SK-N-SH (cell line): Measurements from ENCODE around the gene HHAT. TPM values are rescaled to one million over a fixed set of nuclear protein-coding genes. Genes with fewer than 3 reads are reported as not detected.
A peak's percentile ranks its signal among the peaks of the same experiment; 100 is the strongest.

Source experiments
- CTCF ChIA-PET: fragments of 300-600, 350-600 bp; formaldehyde crosslinking; extraction: SDS; loops from one replicate; lab custom pipeline; 2021; lab: Yijun Ruan, JAX
- POLR2A ChIA-PET: fragments of 350-600 bp; sonication (Branson Sonifier 250); formaldehyde crosslinking; extraction: SDS; loops from one replicate; lab custom pipeline; 2020; ENCODE audit warnings: antibody characterized with exemption, inconsistent platforms; lab: Yijun Ruan, JAX
- DNase-seq: peaks from one replicate; pipeline ENCODE4 v3.0.0; 2012
- H2AFZ ChIP-seq: fragments of 200-600 bp; sonication (generic); 2 replicates; pipeline ENCODE4 v1.8.1; 2016; ENCODE audit warnings: antibody characterized with exemption, mild to moderate bottlenecking, low read depth
- H3F3A ChIP-seq: fragments of 200-600 bp; sonication (generic); replicated peaks from 2 replicates; pipeline ENCODE3; 2016; ENCODE audit warnings: antibody characterized with exemption, mild to moderate bottlenecking; ENCODE audit not compliant: insufficient read depth
- H3K27ac ChIP-seq, 2 experiments: fragments of 200-500 bp in 1 of 2; fragments of 200-600 bp in 1 of 2; sonication (Bioruptor generic) in 1 of 2; sonication (generic), shearing (Covaris generic) in 1 of 2; 2 replicates each; pipeline versions ENCODE4 v1.5.1 to v1.6.1; 2014 to 2016; ENCODE audit warnings: low read depth in 2 of 2, inconsistent platforms in 1 of 2, low read length in 1 of 2, mild to moderate bottlenecking in 1 of 2, mixed read lengths in 1 of 2
- H3K27me3 ChIP-seq: fragments of 200-600 bp; sonication (generic), shearing (Covaris generic); 2 replicates; pipeline ENCODE4 v1.6.1; 2016; ENCODE audit warnings: mixed run types; ENCODE audit not compliant: insufficient read depth
- H3K36me3 ChIP-seq, 2 experiments: fragments of 200-500 bp in 1 of 2; fragments of 200-600 bp in 1 of 2; sonication (Bioruptor generic) in 1 of 2; sonication (generic) in 1 of 2; replicated peaks in 1 of 2; 2 replicates each; pipeline versions ENCODE3 to v1.5.1; 2014 to 2016; ENCODE audit warnings: low read length in 1 of 2, mild to moderate bottlenecking in 1 of 2; ENCODE audit not compliant: insufficient read depth in 2 of 2, control insufficient read depth in 1 of 2
- H3K4me1 ChIP-seq, 2 experiments: fragments of 200-500 bp in 1 of 2; fragments of 200-600 bp in 1 of 2; sonication (Bioruptor generic) in 1 of 2; sonication (generic), shearing (Covaris generic) in 1 of 2; 2 replicates each; pipeline versions ENCODE4 v1.5.1 to v1.6.1; 2014 to 2016; ENCODE audit warnings: low read depth in 1 of 2, low read length in 1 of 2, mixed run types in 1 of 2; ENCODE audit not compliant: insufficient read depth in 2 of 2, control insufficient read depth in 1 of 2
- H3K4me2 ChIP-seq: fragments of 200-600 bp; sonication (generic), shearing (Covaris generic); 2 replicates; pipeline ENCODE4 v1.6.1; 2017; ENCODE audit warnings: mixed run types
- H3K4me3 ChIP-seq, 2 experiments: fragments of 200-500 bp in 1 of 2; fragments of 200-600 bp in 1 of 2; sonication (Bioruptor generic) in 1 of 2; sonication (generic), shearing (Covaris generic) in 1 of 2; 2 replicates each; pipeline versions ENCODE4 v1.5.1 to v1.8.1; 2014 to 2016; ENCODE audit warnings: low read depth in 2 of 2, inconsistent platforms in 1 of 2, low read length in 1 of 2, mild to moderate bottlenecking in 1 of 2, mixed read lengths in 1 of 2, moderate library complexity in 1 of 2
- H3K79me2 ChIP-seq: fragments of 200-600 bp; sonication (generic); 2 replicates; pipeline ENCODE4 v1.8.1; 2017; ENCODE audit warnings: mild to moderate bottlenecking; ENCODE audit not compliant: insufficient read depth
- H3K9ac ChIP-seq: fragments of 200-600 bp; sonication (generic); 2 replicates; pipeline ENCODE4 v1.6.1; 2017; ENCODE audit warnings: mixed run types
- H3K9me2 ChIP-seq: fragments of 200-600 bp; sonication (generic); 2 replicates; pipeline ENCODE4 v1.6.1; 2017; ENCODE audit warnings: mixed run types
- H3K9me3 ChIP-seq: fragments of 200-600 bp; sonication (generic); 2 replicates; pipeline ENCODE4 v1.6.1; 2017; ENCODE audit warnings: mixed run types, mild to moderate bottlenecking, moderate library complexity
- H4K20me1 ChIP-seq: fragments of 200-600 bp; sonication (generic); 2 replicates; pipeline ENCODE4 v1.6.1; 2017; ENCODE audit warnings: mild to moderate bottlenecking, mixed run types; ENCODE audit not compliant: insufficient read depth
- CHD2 ChIP-seq: fragments of 150-350 bp; IDR thresholded peaks from 2 replicates; pipeline ENCODE4 v1.6.1; 2018; ENCODE audit warnings: low read length; ENCODE audit not compliant: partially characterized antibody
- ELF1 ChIP-seq: IDR thresholded peaks from 2 replicates; pipeline ENCODE4 v1.4.0; 2012
- FOSL2 ChIP-seq: IDR thresholded peaks from 2 replicates; pipeline ENCODE4 v1.4.0; 2012; ENCODE audit warnings: low read depth, mild to moderate bottlenecking, moderate library complexity, borderline replicate concordance
- FOXJ3 ChIP-seq: sonication (generic); formaldehyde crosslinking; IDR thresholded peaks from 2 replicates; pipeline ENCODE4 v1.5.1; 2020; ENCODE audit warnings: mild to moderate bottlenecking, missing genetic modification reagents
- FOXM1 ChIP-seq: IDR thresholded peaks from 2 replicates; pipeline ENCODE4 v1.4.0; 2012; ENCODE audit warnings: low read depth, mild to moderate bottlenecking
- GABPA ChIP-seq: IDR thresholded peaks from 2 replicates; pipeline ENCODE4 v1.4.0; 2012; ENCODE audit warnings: low read depth, mild to moderate bottlenecking
- GATA2 ChIP-seq: sonication (generic); formaldehyde crosslinking; IDR thresholded peaks from 2 replicates; pipeline ENCODE4 v1.5.0; 2020; ENCODE audit warnings: mild to moderate bottlenecking, missing genetic modification reagents
- IRF3 ChIP-seq: fragments of 150-350 bp; IDR thresholded peaks from 2 replicates; pipeline ENCODE4 v1.6.1; 2016; ENCODE audit warnings: mild to moderate bottlenecking, low read depth, low read length
- JUND ChIP-seq: IDR thresholded peaks from 2 replicates; pipeline ENCODE4 v1.4.0; 2012
- MXI1 ChIP-seq: IDR thresholded peaks from 2 replicates; pipeline ENCODE4 v1.6.1; 2012; ENCODE audit warnings: mild to moderate bottlenecking, low read depth, low read length, improper control_type of control experiment
- NRF1 ChIP-seq: IDR thresholded peaks from 2 replicates; pipeline ENCODE4 v1.6.1; 2012; ENCODE audit warnings: low read depth, mild to moderate bottlenecking, low read length
- POLR2AphosphoS5 ChIP-seq: IDR thresholded peaks from 2 replicates; pipeline ENCODE4 v1.6.1; 2012; ENCODE audit warnings: low read depth, low read length
- RCOR1 ChIP-seq: fragments of 150-350 bp; IDR thresholded peaks from 2 replicates; pipeline ENCODE4 v1.6.1; 2017; ENCODE audit warnings: antibody characterized with exemption, low read length
- RFX5 ChIP-seq: IDR thresholded peaks from 2 replicates; pipeline ENCODE4 v1.6.1; 2012; ENCODE audit warnings: mild to moderate bottlenecking, improper control_type of control experiment, low read length
- RXRA ChIP-seq: IDR thresholded peaks from 2 replicates; pipeline ENCODE4 v1.4.0; 2012; ENCODE audit warnings: low read depth, mild to moderate bottlenecking, borderline replicate concordance
- SIN3A ChIP-seq: IDR thresholded peaks from 2 replicates; pipeline ENCODE4 v1.6.1; 2012; ENCODE audit warnings: low read depth, mild to moderate bottlenecking, low read length, moderate library complexity, borderline replicate concordance
- TAF1 ChIP-seq: IDR thresholded peaks from 2 replicates; pipeline ENCODE4 v1.6.1; 2012; ENCODE audit warnings: low read depth, mild to moderate bottlenecking, low read length, moderate library complexity, borderline replicate concordance
- TCF12 ChIP-seq: IDR thresholded peaks from 2 replicates; pipeline ENCODE4 v1.4.0; 2012
- USF1 ChIP-seq: IDR thresholded peaks from 2 replicates; pipeline ENCODE4 v1.4.0; 2012; ENCODE audit warnings: low read depth, borderline replicate concordance
- YY1 ChIP-seq: IDR thresholded peaks from 2 replicates; pipeline ENCODE4 v1.4.0; 2012; ENCODE audit warnings: low read depth, mild to moderate bottlenecking
- WGBS: methylation state at CpG from one replicate; pipeline ENCODE4 v1.1.6; 2017; ENCODE audit warnings: low lambda C conversion rate; 5-methylcytosine and 5-hydroxymethylcytosine counted together
- polyA plus RNA-seq, 3 experiments: library from polyadenylated mRNA; depleted of rRNA; stranded (reverse); fragments of >200 nt; gene quantifications; 2 replicates each; pipeline ENCODE4 v1.2.3, GENCODE V29; 2012
- TF ChIP-seq, protein P1 (sequence below): IDR thresholded peaks from 2 replicates; pipeline ENCODE4 v1.4.0; 2012; ENCODE audit warnings: low read depth
- TF ChIP-seq, protein P2 (sequence below): fragments of 150-350 bp; IDR thresholded peaks from 2 replicates; pipeline ENCODE4 v1.6.1; 2017; ENCODE audit warnings: antibody characterized with exemption, low read length, low read depth, borderline replicate concordance
- TF ChIP-seq, protein P3 (sequence below): IDR thresholded peaks from 2 replicates; pipeline ENCODE4; 2012
- TF ChIP-seq, protein P4 (sequence below): IDR thresholded peaks from 2 replicates; pipeline ENCODE4 v1.6.1; 2012; ENCODE audit warnings: mild to moderate bottlenecking, low read depth, low read length, moderate library complexity

HHAT gene
- polyA plus RNA-seq, 1 of the 3 experiments (the other 2 are of a cell fraction) = 8.1 TPM

- Histone ChIP-seq H3K27ac (peak overlapping the region; percentile 61 to 68; a peak in 3 of 4 replicates), H3K9ac (peak overlapping the region; percentile 45; the same call in 1 of the 2 replicates), H3K4me2 (peak overlapping the region; percentile 14), H3K27me3 (no peaks in the 10 kb centered on the region), H3K9me3 (no peaks in the 10 kb centered on the region), H3K36me3 (no peaks in the 10 kb centered on the region), H3K4me1 (peaks cover 3 to 33% of the 10 kb centered on the region in 2 experiments), H3K9me2 (no peaks in the 10 kb centered on the region), H3K4me3 (peak overlapping the region in 1 of 2 experiments; percentile 49; a peak in 1 of 4 replicates), H4K20me1 (no peaks in the 10 kb centered on the region), H2AFZ (no peak overlapping the region), H3K79me2 (no peaks in the 10 kb centered on the region), H3F3A (peaks cover 27% of the 10 kb centered on the region)
- peak; percentile 57 for DNase-seq
- 38% methylated on average over 9 of the region's 9 CpGs for WGBS
- ChIA-PET POLR2A (interaction anchor here (0.9 kb wide), 1 partner anchor 82 kb away, joined by 3 read pairs; no protein-coding TSS in a partner anchor), CTCF (interaction anchor here (0.8 to 1.7 kb wide), 13 partner anchors 8 to 198 kb away, joined by 3 to 9 read pairs (median 3); no protein-coding TSS in a partner anchor)
- peak; percentile 50; the same call in 1 of the 2 replicates for TF ChIP-seq TCF12
- TF ChIP-seq RXRA = no peak
- no peak for TF ChIP-seq IRF3
- no peak for TF ChIP-seq RCOR1
- TF ChIP-seq JUND = peak; percentile 67
- no peak for TF ChIP-seq GABPA
- peak; percentile 100 for TF ChIP-seq POLR2AphosphoS5
- peak; percentile 42; the same call in 1 of the 2 replicates for TF ChIP-seq YY1
- TF ChIP-seq, protein P1, sequence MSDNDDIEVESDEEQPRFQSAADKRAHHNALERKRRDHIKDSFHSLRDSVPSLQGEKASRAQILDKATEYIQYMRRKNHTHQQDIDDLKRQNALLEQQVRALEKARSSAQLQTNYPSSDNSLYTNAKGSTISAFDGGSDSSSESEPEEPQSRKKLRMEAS = peak; percentile 47; the same call in 1 of the 2 replicates
- TF ChIP-seq CHD2 = no peak
- TF ChIP-seq, protein P2, sequence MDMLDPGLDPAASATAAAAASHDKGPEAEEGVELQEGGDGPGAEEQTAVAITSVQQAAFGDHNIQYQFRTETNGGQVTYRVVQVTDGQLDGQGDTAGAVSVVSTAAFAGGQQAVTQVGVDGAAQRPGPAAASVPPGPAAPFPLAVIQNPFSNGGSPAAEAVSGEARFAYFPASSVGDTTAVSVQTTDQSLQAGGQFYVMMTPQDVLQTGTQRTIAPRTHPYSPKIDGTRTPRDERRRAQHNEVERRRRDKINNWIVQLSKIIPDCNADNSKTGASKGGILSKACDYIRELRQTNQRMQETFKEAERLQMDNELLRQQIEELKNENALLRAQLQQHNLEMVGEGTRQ = no peak
- TF ChIP-seq FOXJ3 (CRISPR knock-in tag) = no peak
- no peak for TF ChIP-seq GATA2 (CRISPR knock-in tag)
- no peak for TF ChIP-seq ELF1
- no peak for TF ChIP-seq FOXM1
- TF ChIP-seq, protein P3, sequence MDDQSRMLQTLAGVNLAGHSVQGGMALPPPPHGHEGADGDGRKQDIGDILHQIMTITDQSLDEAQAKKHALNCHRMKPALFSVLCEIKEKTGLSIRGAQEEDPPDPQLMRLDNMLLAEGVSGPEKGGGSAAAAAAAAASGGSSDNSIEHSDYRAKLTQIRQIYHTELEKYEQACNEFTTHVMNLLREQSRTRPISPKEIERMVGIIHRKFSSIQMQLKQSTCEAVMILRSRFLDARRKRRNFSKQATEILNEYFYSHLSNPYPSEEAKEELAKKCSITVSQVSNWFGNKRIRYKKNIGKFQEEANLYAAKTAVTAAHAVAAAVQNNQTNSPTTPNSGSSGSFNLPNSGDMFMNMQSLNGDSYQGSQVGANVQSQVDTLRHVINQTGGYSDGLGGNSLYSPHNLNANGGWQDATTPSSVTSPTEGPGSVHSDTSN = peak; percentile 54
- TF ChIP-seq FOSL2 = peak; percentile 89
- no peak for TF ChIP-seq NRF1
- no peak; the same call in 1 of the 2 replicates for TF ChIP-seq TAF1
- TF ChIP-seq, protein P4, sequence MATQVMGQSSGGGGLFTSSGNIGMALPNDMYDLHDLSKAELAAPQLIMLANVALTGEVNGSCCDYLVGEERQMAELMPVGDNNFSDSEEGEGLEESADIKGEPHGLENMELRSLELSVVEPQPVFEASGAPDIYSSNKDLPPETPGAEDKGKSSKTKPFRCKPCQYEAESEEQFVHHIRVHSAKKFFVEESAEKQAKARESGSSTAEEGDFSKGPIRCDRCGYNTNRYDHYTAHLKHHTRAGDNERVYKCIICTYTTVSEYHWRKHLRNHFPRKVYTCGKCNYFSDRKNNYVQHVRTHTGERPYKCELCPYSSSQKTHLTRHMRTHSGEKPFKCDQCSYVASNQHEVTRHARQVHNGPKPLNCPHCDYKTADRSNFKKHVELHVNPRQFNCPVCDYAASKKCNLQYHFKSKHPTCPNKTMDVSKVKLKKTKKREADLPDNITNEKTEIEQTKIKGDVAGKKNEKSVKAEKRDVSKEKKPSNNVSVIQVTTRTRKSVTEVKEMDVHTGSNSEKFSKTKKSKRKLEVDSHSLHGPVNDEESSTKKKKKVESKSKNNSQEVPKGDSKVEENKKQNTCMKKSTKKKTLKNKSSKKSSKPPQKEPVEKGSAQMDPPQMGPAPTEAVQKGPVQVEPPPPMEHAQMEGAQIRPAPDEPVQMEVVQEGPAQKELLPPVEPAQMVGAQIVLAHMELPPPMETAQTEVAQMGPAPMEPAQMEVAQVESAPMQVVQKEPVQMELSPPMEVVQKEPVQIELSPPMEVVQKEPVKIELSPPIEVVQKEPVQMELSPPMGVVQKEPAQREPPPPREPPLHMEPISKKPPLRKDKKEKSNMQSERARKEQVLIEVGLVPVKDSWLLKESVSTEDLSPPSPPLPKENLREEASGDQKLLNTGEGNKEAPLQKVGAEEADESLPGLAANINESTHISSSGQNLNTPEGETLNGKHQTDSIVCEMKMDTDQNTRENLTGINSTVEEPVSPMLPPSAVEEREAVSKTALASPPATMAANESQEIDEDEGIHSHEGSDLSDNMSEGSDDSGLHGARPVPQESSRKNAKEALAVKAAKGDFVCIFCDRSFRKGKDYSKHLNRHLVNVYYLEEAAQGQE = no peak
- peak; percentile 99; the same call in 1 of the 2 replicates for TF ChIP-seq SIN3A
- TF ChIP-seq MXI1 = no peak
- peak; percentile 70 for TF ChIP-seq RFX5
- TF ChIP-seq USF1 = no peak
Observed at GRCh38 chr1:210373878-210374599, 45.3 kb downstream of the HHAT start.
